Esophagus muscularis mucosa (tissue), 4 donors: ENCODE data around the gene MTNR1B. TPM values are rescaled to one million over a fixed set of nuclear protein-coding genes. Genes with fewer than 3 reads are reported as not detected.

ENCODE experiments used
- DNase-seq: peaks from one replicate; pipeline ENCODE4 v3.0.0-alpha.2; 2017; ENCODE audit errors: extremely low spot score
- H3K27ac ChIP-seq, 4 donors: fragments of 200-600 bp; sonication (generic); replicated peaks in 1 of 4; 1 replicate in 3 of 4; 2 replicates in 1 of 4; pipeline ENCODE4 v1.5.1; 2016 to 2019; ENCODE audit warnings: mild to moderate bottlenecking in 1 of 4
- H3K27me3 ChIP-seq, 4 donors: fragments of 200-600 bp; sonication (generic); one replicate each; pipeline versions ENCODE4 v1.5.1 to v1.6.0; 2016 to 2019
- H3K36me3 ChIP-seq, 4 donors: fragments of 200-600 bp; sonication (generic); one replicate each; pipeline ENCODE4 v1.5.1; 2016 to 2019
- H3K4me1 ChIP-seq, 4 donors: fragments of 200-600 bp; sonication (generic); one replicate each; pipeline ENCODE4 v1.5.1; 2016 to 2019
- H3K4me3 ChIP-seq, 4 donors: fragments of 200-600 bp; sonication (generic); 1 replicate in 2 of 4; 2 replicates in 2 of 4; pipeline ENCODE4 v1.5.1; 2016 to 2019; ENCODE audit warnings: mild to moderate bottlenecking in 4 of 4, moderate library complexity in 1 of 4
- H3K9me3 ChIP-seq, 4 donors: fragments of 200-600 bp; sonication (generic); 1 replicate in 3 of 4; 2 replicates in 1 of 4; pipeline ENCODE4 v1.5.1; 2016 to 2019
- CTCF ChIP-seq, 3 experiments: fragments of 200-600 bp in 2 of 3; fragments of 450-650 bp in 1 of 3; sonication (generic) in 2 of 3; IDR thresholded peaks; one replicate each; pipeline ENCODE4 v1.5.1; 2017 to 2019; ENCODE audit warnings: antibody characterized with exemption in 3 of 3, mild to moderate bottlenecking in 2 of 3, moderate library complexity in 1 of 3
- EP300 ChIP-seq: sonication (generic); formaldehyde crosslinking; IDR thresholded peaks from one replicate; pipeline ENCODE4 v1.6.1; 2017; ENCODE audit warnings: antibody characterized with exemption
- POLR2A ChIP-seq: fragments of 450-650 bp; IDR thresholded peaks from one replicate; pipeline ENCODE4 v1.6.1; 2017; ENCODE audit warnings: antibody characterized with exemption, moderate library complexity, mild to moderate bottlenecking, low read depth
- POLR2AphosphoS5 ChIP-seq, 2 donors: sonication (generic); formaldehyde crosslinking; IDR thresholded peaks; one replicate each; pipeline ENCODE4 v1.6.1; 2017; ENCODE audit warnings: antibody characterized with exemption in 2 of 2
- WGBS: methylation state at CpG from one replicate; pipeline ENCODE4 v1.1.5; 2018; 5-methylcytosine and 5-hydroxymethylcytosine counted together
- intact Hi-C: fragments of 100-400 bp; cut with DNase I; formaldehyde crosslinking; loops from one replicate; pipeline ENCODE4 v1.15.1; 2023
- total RNA-seq, 4 donors: library from RNA; depleted of rRNA; stranded (reverse); fragments of >200 nt; gene quantifications; one replicate each; pipeline versions ENCODE4 v1.1.0 to v1.2.1, GENCODE V29; 2016

The MTNR1B gene
- total RNA-seq, 4 donors from 2014 or later, result not detected

- intact Hi-C loops, result no loop called here
- DNase-seq, result no peak
- no peaks in the 10 kb centered on the region for H3K4me1 ChIP-seq
- TF ChIP-seq CTCF (IDR thresholded peaks at IDR 0.05), result no peak
- no peak for TF ChIP-seq POLR2AphosphoS5 (IDR thresholded peaks at IDR 0.05)
- no peak for TF ChIP-seq POLR2A
- no peak for TF ChIP-seq EP300
- no peaks in the 10 kb centered on the region for H3K36me3 ChIP-seq
- H3K9me3 ChIP-seq, result peaks cover 0 to 14% (median 3%) of the 10 kb centered on the region in 4 donors
- H3K27ac ChIP-seq, result no peak overlapping the region
- WGBS, result 79% methylated on average over 3 of the region's 3 CpGs
- H3K4me3 ChIP-seq, result no peak overlapping the region
- H3K27me3 ChIP-seq, result no peaks in the 10 kb centered on the region
Observed at GRCh38 chr11:92986585-92986984, 17.1 kb downstream of the MTNR1B start.

DNA sequence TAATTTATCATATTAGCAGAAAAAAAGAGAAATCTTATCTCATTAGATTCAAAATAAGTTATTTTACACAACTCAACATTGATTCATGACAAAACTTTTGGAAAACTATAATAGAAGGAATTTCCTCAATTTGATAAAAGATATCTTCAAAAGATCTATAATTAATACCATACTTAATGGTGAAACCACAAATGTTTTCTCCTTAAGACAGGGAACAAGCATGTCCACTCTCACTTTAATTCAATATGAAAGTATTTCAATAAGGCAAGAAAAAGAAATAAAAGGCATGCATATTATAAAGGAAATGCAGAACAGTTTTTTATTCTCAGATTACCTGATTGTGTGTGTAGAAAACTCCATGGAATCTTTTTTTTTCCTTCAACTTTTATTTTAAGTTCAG is 23.6 kb downstream of the MTNR1B start:
- H3K9me3 ChIP-seq, result peaks cover 0 to 17% (median 3%) of the 10 kb centered on the region in 4 donors
- intact Hi-C loops, result no loop called here
- DNase-seq, result no peak

GRCh38 chr11:93000511-93001476 is 31.3 kb downstream of the MTNR1B start:
- no peaks in the 10 kb centered on the region for H3K27me3 ChIP-seq
- no peaks in the 10 kb centered on the region for H3K9me3 ChIP-seq
- H3K4me1 ChIP-seq, result no peaks in the 10 kb centered on the region
- no peak overlapping the region for H3K4me3 ChIP-seq
- no peak for TF ChIP-seq EP300
- no peak for TF ChIP-seq POLR2AphosphoS5 (IDR thresholded peaks at IDR 0.05)
- TF ChIP-seq POLR2A, result no peak
- no peak for TF ChIP-seq CTCF (IDR thresholded peaks at IDR 0.05)
- intact Hi-C loops, result no loop called here
- DNase-seq, result no peak
- whole genome bisulfite sequencing, result 90% methylated on average over 2 of the region's 2 CpGs
- no peaks in the 10 kb centered on the region for H3K36me3 ChIP-seq
- no peak overlapping the region for H3K27ac ChIP-seq

More for the DNA sequence above, 23.6 kb downstream of the MTNR1B start:
- Histone ChIP-seq H3K4me3 (no peak overlapping the region), H3K27me3 (no peaks in the 10 kb centered on the region), H3K4me1 (no peaks in the 10 kb centered on the region), H3K27ac (no peak overlapping the region), H3K36me3 (no peaks in the 10 kb centered on the region)
- no peak for TF ChIP-seq CTCF (IDR thresholded peaks at IDR 0.05)
- TF ChIP-seq POLR2A, result no peak
- no peak for TF ChIP-seq POLR2AphosphoS5 (IDR thresholded peaks at IDR 0.05)
- TF ChIP-seq EP300, result no peak

DNA sequence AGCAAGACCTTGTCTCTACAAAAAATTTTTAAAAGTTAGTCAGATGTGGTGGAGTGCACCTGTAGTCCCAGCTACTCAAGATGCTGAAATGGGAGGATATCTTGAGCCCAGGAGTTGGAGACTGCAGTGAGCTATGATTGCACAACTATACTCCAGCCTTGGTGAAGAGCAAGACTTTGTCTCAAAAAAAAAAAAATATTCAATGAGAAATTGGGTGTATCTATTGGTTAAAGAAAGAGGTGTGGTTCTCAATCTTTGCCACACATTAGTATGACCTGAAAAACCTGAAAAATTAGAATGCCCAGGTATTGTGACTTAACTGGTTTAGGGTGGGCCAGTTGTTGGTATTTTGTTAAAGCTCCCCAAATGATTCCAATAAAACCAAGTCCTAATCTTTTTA is 32.4 kb downstream of the MTNR1B start:
- Histone ChIP-seq H3K4me3 (no peak overlapping the region), H3K27me3 (no peaks in the 10 kb centered on the region), H3K4me1 (no peaks in the 10 kb centered on the region), H3K9me3 (no peaks in the 10 kb centered on the region), H3K36me3 (no peaks in the 10 kb centered on the region), H3K27ac (no peak overlapping the region)
- no peak for DNase-seq
- intact Hi-C loops, result no loop called here
- TF ChIP-seq POLR2A, result no peak
- TF ChIP-seq POLR2AphosphoS5 (IDR thresholded peaks at IDR 0.05), result no peak
- no peak for TF ChIP-seq CTCF (IDR thresholded peaks at IDR 0.05)
- TF ChIP-seq EP300, result no peak
